Activated CD8-positive, alpha-beta T cell treated with anti-CD3 and anti-CD28 coated beads for 36 hours (primary cell): ENCODE measurements around the gene PRF1. TPM values are rescaled to one million over a fixed set of nuclear protein-coding genes. Genes with fewer than 3 reads are reported as not detected.

ENCODE experiments used
- ATAC-seq: fragments of 200-7000 bp; cut with Tn5 transposase; one replicate; pipeline ENCODE4 v1.10.0; 2021; ENCODE audit warnings: mild to moderate bottlenecking, moderate library complexity
- CTCF ChIA-PET: fragments of 350-600 bp; sonication (Branson Sonifier 250); formaldehyde crosslinking; loops from one replicate; lab custom pipeline; 2021; ENCODE audit warnings: antibody characterized with exemption; lab: Charles Lee
- POLR2A ChIA-PET: fragments of 350-600 bp; sonication (Branson Sonifier 250); formaldehyde crosslinking; loops from one replicate; lab custom pipeline; 2021; ENCODE audit warnings: antibody characterized with exemption; lab: Charles Lee
- DNase-seq: peaks from one replicate; pipeline ENCODE4 v3.0.0-alpha.2; 2020
- H3K27ac Mint-ChIP-seq: one replicate; pipeline ENCODE4 v1.8.0; 2021; ENCODE audit warnings: mild to moderate bottlenecking, mixed read lengths
- H3K27me3 Mint-ChIP-seq: one replicate; pipeline ENCODE4 v1.8.0; 2021; ENCODE audit warnings: mixed read lengths
- H3K36me3 Mint-ChIP-seq: one replicate; pipeline ENCODE4 v1.8.0; 2021; ENCODE audit warnings: low read depth, mixed read lengths
- H3K4me1 Mint-ChIP-seq: one replicate; pipeline ENCODE4 v1.8.0; 2021; ENCODE audit warnings: low read depth, mixed read lengths
- H3K4me3 Mint-ChIP-seq: one replicate; pipeline ENCODE4 v1.8.0; 2021; ENCODE audit warnings: mild to moderate bottlenecking, moderate library complexity, mixed read lengths
- H3K9me3 Mint-ChIP-seq: one replicate; pipeline ENCODE4 v1.8.0; 2021; ENCODE audit warnings: mixed read lengths
- CTCF ChIP-seq: fragments of 200-600 bp; IDR thresholded peaks from one replicate; pipeline ENCODE4 v1.8.0; 2022; ENCODE audit warnings: antibody characterized with exemption, mild to moderate bottlenecking
- intact Hi-C: fragments of 100-400 bp; cut with micrococcal nuclease; formaldehyde crosslinking; loops from one replicate; pipeline ENCODE4 v1.10.0; 2022
- total RNA-seq, 2 experiments: library from RNA; stranded (reverse); gene quantifications; one replicate each; pipeline ENCODE4 v1.2.3, GENCODE V29; 2021

PRF1 gene
- 100 to 1,000 TPM; 107 to 113 TPM for total RNA-seq

- no peak for TF ChIP-seq CTCF
- Mint-ChIP-seq H3K4me1 (peaks cover 60% of the 10 kb centered on the region), H3K27ac (peak within 1 kb of the TSS; percentile 97), H3K27me3 (no peaks in the 10 kb centered on the region), H3K36me3 (peaks cover 40% of the 10 kb centered on the region), H3K4me3 (peak within 1 kb of the TSS; percentile 98), H3K9me3 (no peaks in the 10 kb centered on the region)
- DNase-seq (peak; percentile 98), ATAC-seq (peak; percentile 89)
- POLR2A ChIA-PET: interaction anchor here (0.6 to 1.8 kb wide), 11 partner anchors 9 to 226 kb away, joined by 3 to 11 read pairs (median 4); no protein-coding TSS in a partner anchor
- CTCF ChIA-PET: interaction anchor here (0.8 to 1.8 kb wide), 5 partner anchors 11 to 44 kb away, joined by 3 to 8 read pairs (median 4); no protein-coding TSS in a partner anchor
- intact Hi-C loops: loop anchor here (1.0 kb wide), 1 partner anchor 25 kb away; no protein-coding TSS in a partner anchor
These were observed at the start of gene PRF1 for GRCh38 chr10:70602665-70603448. Gene PRF1, minus strand, starts transcription at chr10:70602741. Its CDS starts 1,839 bp downstream, at chr10:70600902.

GRCh38 chr10:70651661-70652060, 49.1 kb upstream of the PRF1 start:
- DNase-seq (peak; percentile 50), ATAC-seq (no peak)
- Mint-ChIP-seq H3K36me3 (no peaks in the 10 kb centered on the region), H3K27me3 (no peaks in the 10 kb centered on the region), H3K27ac (no peak overlapping the region), H3K4me1 (peaks cover 9% of the 10 kb centered on the region), H3K4me3 (no peak overlapping the region), H3K9me3 (peaks cover 32% of the 10 kb centered on the region)
- TF ChIP-seq CTCF: no peak
- intact Hi-C loops: no loop called here
- ChIA-PET POLR2A (no interaction called here), CTCF (no interaction called here)

GRCh38 chr10:70650718-70651117, 48.2 kb upstream of the PRF1 start:
- H3K4me1 Mint-ChIP-seq: no peaks in the 10 kb centered on the region
- ChIA-PET POLR2A (no interaction called here), CTCF (no interaction called here)
- no peak for TF ChIP-seq CTCF
- peaks cover 32% of the 10 kb centered on the region for H3K9me3 Mint-ChIP-seq
- H3K4me3 Mint-ChIP-seq: no peak overlapping the region
- no peaks in the 10 kb centered on the region for H3K27me3 Mint-ChIP-seq
- H3K27ac Mint-ChIP-seq: no peak overlapping the region
- ATAC-seq: no peak
- no peaks in the 10 kb centered on the region for H3K36me3 Mint-ChIP-seq
- DNase-seq: no peak
- intact Hi-C loops: no loop called here

- intact Hi-C loops: no loop called here
- Mint-ChIP-seq H3K27me3 (no peaks in the 10 kb centered on the region), H3K27ac (no peak overlapping the region), H3K4me1 (no peaks in the 10 kb centered on the region), H3K36me3 (no peaks in the 10 kb centered on the region), H3K9me3 (peaks cover 32% of the 10 kb centered on the region), H3K4me3 (no peak overlapping the region)
- no peak for DNase-seq
- TF ChIP-seq CTCF: no peak
- POLR2A ChIA-PET: no interaction called here
- no peak for ATAC-seq
- CTCF ChIA-PET: no interaction called here
These were observed 47.6 kb upstream of the PRF1 start for GRCh38 chr10:70650104-70650503.

GRCh38 chr10:70649526-70649925, 47.0 kb upstream of the PRF1 start:
- Mint-ChIP-seq H3K27ac (no peak overlapping the region), H3K36me3 (no peaks in the 10 kb centered on the region), H3K27me3 (no peaks in the 10 kb centered on the region), H3K4me3 (no peak overlapping the region), H3K4me1 (no peaks in the 10 kb centered on the region), H3K9me3 (peaks cover 32% of the 10 kb centered on the region)
- POLR2A ChIA-PET: no interaction called here
- intact Hi-C loops: no loop called here
- TF ChIP-seq CTCF: no peak
- CTCF ChIA-PET: no interaction called here
- ATAC-seq (peak; percentile 71), DNase-seq (no peak)
